A549 (cell line): ENCODE results near the gene SLIT1. TPM values are rescaled to one million over a fixed set of nuclear protein-coding genes. Genes with fewer than 3 reads are reported as not detected.
A peak's percentile ranks its signal among the peaks of the same experiment; 100 is the strongest.

Experiments
- ATAC-seq, 2 experiments: fragments of 200-7000 bp in 1 of 2; fragments of >200 bp in 1 of 2; cut with Nextera tagmentation in 1 of 2; cut with Tn5 transposase in 1 of 2; 3 replicates each; pipeline versions ENCODE4 v1.8.0 to v1.9.1; 2018 to 2020; ENCODE audit warnings: mild to moderate bottlenecking in 1 of 2, moderate library complexity in 1 of 2
- CTCF ChIA-PET: fragments of 300-600 bp; sonication (Branson Sonifier 250); formaldehyde crosslinking; extraction: SDS; loops from one replicate; lab custom pipeline; 2021; ENCODE audit warnings: antibody characterized with exemption, inconsistent platforms; lab: Yijun Ruan, JAX
- POLR2A ChIA-PET: fragments of 350-600 bp; formaldehyde crosslinking; extraction: SDS; loops from one replicate; lab custom pipeline; 2021; ENCODE audit warnings: antibody characterized with exemption, inconsistent platforms; lab: Yijun Ruan, JAX
- DNase-seq, 2 experiments: peaks; one replicate each; pipeline versions ENCODE4 v3.0.0 to v3.0.0-alpha.2; 2011 to 2016; ENCODE audit warnings: low read depth in 1 of 2, low spot score in 1 of 2
- FAIRE-seq: peaks from 2 replicates; lab custom pipeline; 2011; peaks lifted over from hg19 to GRCh38; lab: Jason Lieb, UNC
- H3K27ac ChIP-seq, 2 experiments: fragments of >200 bp; sonication (Bioruptor Twin); formaldehyde crosslinking; 3 replicates each; pipeline ENCODE4 v1.5.1; 2016 to 2017
- H3K4me1 ChIP-seq: fragments of >200 bp; sonication (Bioruptor Twin); formaldehyde crosslinking; 3 replicates; pipeline ENCODE4 v1.6.1; 2016
- H3K4me2 ChIP-seq: fragments of >200 bp; sonication (Bioruptor Twin); formaldehyde crosslinking; 3 replicates; pipeline ENCODE4 v1.6.1; 2016
- H3K4me3 ChIP-seq: fragments of >200 bp; sonication (Bioruptor Twin); formaldehyde crosslinking; 3 replicates; pipeline ENCODE4 v1.5.1; 2016
- H3K9me3 ChIP-seq: fragments of >200 bp; sonication (Bioruptor Twin); formaldehyde crosslinking; 3 replicates; pipeline ENCODE4 v1.6.1; 2016
- CEBPB ChIP-seq, 2 experiments: fragments of >200 bp in 1 of 2; sonication (Bioruptor Twin) in 1 of 2; formaldehyde crosslinking in 1 of 2; IDR thresholded peaks; 2 replicates each; pipeline ENCODE4 v1.6.1; 2012 to 2016
- EHF ChIP-seq: fragments of 250-450 bp; sonication (Bioruptor Pico); IDR thresholded peaks from 2 replicates; pipeline ENCODE4 v1.5.0; 2020; ENCODE audit warnings: mild to moderate bottlenecking
- EHMT2 ChIP-seq: fragments of 200-600 bp; sonication (generic); IDR thresholded peaks from 2 replicates; pipeline ENCODE4 v1.6.1; 2016; ENCODE audit warnings: antibody characterized with exemption, low read depth, mild to moderate bottlenecking, moderate library complexity
- EP300 ChIP-seq, 2 experiments: fragments of >200 bp; sonication (Bioruptor Twin); formaldehyde crosslinking; IDR thresholded peaks; 2 replicates in 1 of 2; 3 replicates in 1 of 2; pipeline ENCODE4 v1.6.1; 2016 to 2017
- FOSL2 ChIP-seq, 2 experiments: fragments of 450-650 bp in 1 of 2; fragments of >200 bp in 1 of 2; sonication (Bioruptor Twin) in 1 of 2; formaldehyde crosslinking; IDR thresholded peaks; 2 replicates each; pipeline versions ENCODE4 v1.5.0 to v1.6.1; 2016 to 2020; ENCODE audit warnings: mild to moderate bottlenecking in 1 of 2, moderate library complexity in 1 of 2
- HEYL ChIP-seq: fragments of 250-450 bp; sonication (Bioruptor Pico); IDR thresholded peaks from 2 replicates; pipeline ENCODE4 v1.8.0; 2021; ENCODE audit warnings: mild to moderate bottlenecking, moderate library complexity
- HOXA7 ChIP-seq: fragments of 250-450 bp; sonication (Bioruptor Pico); IDR thresholded peaks from 2 replicates; pipeline ENCODE4 v1.5.0; 2020; ENCODE audit warnings: mild to moderate bottlenecking, moderate library complexity
- HOXB13 ChIP-seq: fragments of 250-450 bp; sonication (Bioruptor Pico); IDR thresholded peaks from 2 replicates; pipeline ENCODE4 v1.5.0; 2020; ENCODE audit warnings: low read depth, mild to moderate bottlenecking, moderate library complexity
- HOXB5 ChIP-seq: fragments of 250-450 bp; sonication (Bioruptor Pico); IDR thresholded peaks from 2 replicates; pipeline ENCODE4 v1.5.0; 2020; ENCODE audit warnings: mild to moderate bottlenecking, moderate library complexity
- JUN ChIP-seq, 2 experiments: fragments of >200 bp; sonication (Bioruptor Twin); formaldehyde crosslinking; IDR thresholded peaks; 2 replicates in 1 of 2; 3 replicates in 1 of 2; pipeline ENCODE4 v1.6.1; 2016 to 2017
- KDM5A ChIP-seq: fragments of 200-600 bp; sonication (generic); IDR thresholded peaks from 2 replicates; pipeline ENCODE4 v1.6.1; 2016; ENCODE audit warnings: antibody characterized with exemption, mild to moderate bottlenecking
- MYC ChIP-seq: IDR thresholded peaks from 2 replicates; pipeline ENCODE4 v1.6.1; 2012; ENCODE audit warnings: mild to moderate bottlenecking, inconsistent platforms, low read length, improper control_type of control experiment, borderline replicate concordance
- NPAS2 ChIP-seq: fragments of 250-450 bp; sonication (Bioruptor Pico); IDR thresholded peaks from 2 replicates; pipeline ENCODE4 v1.8.0; 2022; ENCODE audit warnings: mild to moderate bottlenecking, moderate library complexity, borderline replicate concordance
- PHF8 ChIP-seq: fragments of 200-600 bp; sonication (generic); IDR thresholded peaks from 2 replicates; pipeline ENCODE4 v1.6.1; 2016; ENCODE audit warnings: low read depth, mild to moderate bottlenecking, antibody characterized with exemption, moderate library complexity, borderline replicate concordance
- RARB ChIP-seq: fragments of 250-450 bp; sonication (Bioruptor Pico); IDR thresholded peaks from 2 replicates; pipeline ENCODE4 v1.8.0; 2021; ENCODE audit warnings: mild to moderate bottlenecking, moderate library complexity
- TFCP2L1 ChIP-seq: fragments of 250-450 bp; sonication (Bioruptor Pico); IDR thresholded peaks from 2 replicates; pipeline ENCODE4 v1.5.0; 2021; ENCODE audit warnings: mild to moderate bottlenecking
- ZC3H11A ChIP-seq: fragments of 450-650 bp; IDR thresholded peaks from 2 replicates; pipeline ENCODE4 v1.6.1; 2014; ENCODE audit warnings: antibody characterized with exemption, mild to moderate bottlenecking
- ZFP36 ChIP-seq: fragments of 450-650 bp; IDR thresholded peaks from 2 replicates; pipeline ENCODE4 v1.6.1; 2014; ENCODE audit warnings: borderline replicate concordance; ENCODE audit not compliant: partially characterized antibody
- ZSCAN20 ChIP-seq: fragments of 250-450 bp; sonication (Bioruptor Pico); IDR thresholded peaks from 2 replicates; pipeline ENCODE4 v1.8.0; 2022; ENCODE audit warnings: mild to moderate bottlenecking, moderate library complexity
- WGBS: methylation state at CpG from one replicate; pipeline ENCODE4 v1.1.6; 2017; ENCODE audit errors: missing lambda C conversion rate; 5-methylcytosine and 5-hydroxymethylcytosine counted together
- polyA plus RNA-seq, 4 experiments: library from polyadenylated mRNA; depleted of rRNA in 3 of 4; stranded (reverse); fragments of >200 nt; fragmentation: RNase III in 1 of 4; extraction: RNeasy Plus Mini Kit Qiagen cat#74134 plus additional on column Dnase treatment in 1 of 4; gene quantifications; 2 replicates in 3 of 4; 3 replicates in 1 of 4; pipeline ENCODE4 v1.2.3, GENCODE V29; 2011 to 2017
- TF ChIP-seq, protein P1 (sequence below): fragments of 200-600 bp; sonication (generic); IDR thresholded peaks from 2 replicates; pipeline ENCODE4 v1.6.1; 2016; ENCODE audit warnings: antibody characterized with exemption, mild to moderate bottlenecking, moderate library complexity
- TF ChIP-seq, protein P2 (sequence below): fragments of 250-450 bp; sonication (Bioruptor Pico); IDR thresholded peaks from 2 replicates; pipeline ENCODE4 v1.5.0; 2021; ENCODE audit warnings: mild to moderate bottlenecking, moderate library complexity, borderline replicate concordance
- TF ChIP-seq, protein P3 (sequence below): fragments of 450-650 bp; IDR thresholded peaks from 2 replicates; pipeline ENCODE4 v1.6.1; 2014; ENCODE audit warnings: antibody characterized with exemption

The SLIT1 gene
- polyA plus RNA-seq, 2 of the 4 experiments (the other 2 are of a cell fraction) = 0.05 to 0.09 TPM

DNA sequence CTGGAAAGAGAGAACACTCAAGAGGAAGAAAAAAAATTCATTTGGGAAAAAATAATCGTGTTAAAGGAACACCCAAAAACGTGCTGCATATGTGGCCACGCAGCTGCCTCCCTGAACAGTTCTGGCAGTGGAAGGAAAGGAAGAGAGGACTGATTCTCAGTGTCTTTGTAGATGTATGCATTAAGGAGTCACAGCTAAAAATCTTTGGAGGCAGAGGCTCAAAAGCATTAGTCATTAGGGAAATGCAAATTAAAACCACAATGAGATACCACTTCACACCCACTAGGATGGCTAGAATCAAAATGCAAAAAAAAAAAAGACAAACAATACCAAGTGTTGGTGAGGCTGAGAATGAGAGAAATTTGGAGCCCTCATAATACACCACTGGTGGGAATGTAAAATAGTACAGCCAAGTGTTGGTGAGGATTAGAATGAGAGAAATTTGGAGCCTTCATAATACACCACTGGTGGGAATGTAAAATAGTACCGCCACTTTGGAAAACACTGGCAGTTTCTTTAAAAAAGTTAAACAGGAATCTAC is 134.7 kb downstream of the SLIT1 start:
- WGBS = 26% methylated on average over 4 of the region's 4 CpGs
- 0 out of 3 replicates have a peak, but pooled peaks cover 5% of the 10 kb centered on the region for H3K9me3 ChIP-seq
- POLR2A ChIA-PET = no interaction called here
- FAIRE-seq = no peak
- DNase-seq = no peak
- TF ChIP-seq HOXB5 (CRISPR knock-in tag) = no peak
- no peak for TF ChIP-seq NPAS2 (CRISPR knock-in tag)
- no peak for TF ChIP-seq HOXA7 (CRISPR knock-in tag)
- TF ChIP-seq KDM5A = no peak
- TF ChIP-seq FOSL2 (IDR thresholded peaks at IDR 0.05) = no peak
- no peak for TF ChIP-seq FOSL2 (CRISPR knock-in tag; IDR thresholded peaks at IDR 0.05)
- TF ChIP-seq, protein P1, sequence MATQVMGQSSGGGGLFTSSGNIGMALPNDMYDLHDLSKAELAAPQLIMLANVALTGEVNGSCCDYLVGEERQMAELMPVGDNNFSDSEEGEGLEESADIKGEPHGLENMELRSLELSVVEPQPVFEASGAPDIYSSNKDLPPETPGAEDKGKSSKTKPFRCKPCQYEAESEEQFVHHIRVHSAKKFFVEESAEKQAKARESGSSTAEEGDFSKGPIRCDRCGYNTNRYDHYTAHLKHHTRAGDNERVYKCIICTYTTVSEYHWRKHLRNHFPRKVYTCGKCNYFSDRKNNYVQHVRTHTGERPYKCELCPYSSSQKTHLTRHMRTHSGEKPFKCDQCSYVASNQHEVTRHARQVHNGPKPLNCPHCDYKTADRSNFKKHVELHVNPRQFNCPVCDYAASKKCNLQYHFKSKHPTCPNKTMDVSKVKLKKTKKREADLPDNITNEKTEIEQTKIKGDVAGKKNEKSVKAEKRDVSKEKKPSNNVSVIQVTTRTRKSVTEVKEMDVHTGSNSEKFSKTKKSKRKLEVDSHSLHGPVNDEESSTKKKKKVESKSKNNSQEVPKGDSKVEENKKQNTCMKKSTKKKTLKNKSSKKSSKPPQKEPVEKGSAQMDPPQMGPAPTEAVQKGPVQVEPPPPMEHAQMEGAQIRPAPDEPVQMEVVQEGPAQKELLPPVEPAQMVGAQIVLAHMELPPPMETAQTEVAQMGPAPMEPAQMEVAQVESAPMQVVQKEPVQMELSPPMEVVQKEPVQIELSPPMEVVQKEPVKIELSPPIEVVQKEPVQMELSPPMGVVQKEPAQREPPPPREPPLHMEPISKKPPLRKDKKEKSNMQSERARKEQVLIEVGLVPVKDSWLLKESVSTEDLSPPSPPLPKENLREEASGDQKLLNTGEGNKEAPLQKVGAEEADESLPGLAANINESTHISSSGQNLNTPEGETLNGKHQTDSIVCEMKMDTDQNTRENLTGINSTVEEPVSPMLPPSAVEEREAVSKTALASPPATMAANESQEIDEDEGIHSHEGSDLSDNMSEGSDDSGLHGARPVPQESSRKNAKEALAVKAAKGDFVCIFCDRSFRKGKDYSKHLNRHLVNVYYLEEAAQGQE = no peak
- TF ChIP-seq TFCP2L1 (CRISPR knock-in tag) = no peak
- TF ChIP-seq PHF8 = no peak
- no peak for TF ChIP-seq EHMT2
- TF ChIP-seq ZC3H11A = no peak
- TF ChIP-seq ZFP36 = no peak
- no peak for TF ChIP-seq CEBPB (IDR thresholded peaks at IDR 0.05)
- no peak for TF ChIP-seq HOXB13
- TF ChIP-seq JUN (IDR thresholded peaks at IDR 0.05) = no peak
- TF ChIP-seq EHF (CRISPR knock-in tag) = no peak
- TF ChIP-seq, protein P2, sequence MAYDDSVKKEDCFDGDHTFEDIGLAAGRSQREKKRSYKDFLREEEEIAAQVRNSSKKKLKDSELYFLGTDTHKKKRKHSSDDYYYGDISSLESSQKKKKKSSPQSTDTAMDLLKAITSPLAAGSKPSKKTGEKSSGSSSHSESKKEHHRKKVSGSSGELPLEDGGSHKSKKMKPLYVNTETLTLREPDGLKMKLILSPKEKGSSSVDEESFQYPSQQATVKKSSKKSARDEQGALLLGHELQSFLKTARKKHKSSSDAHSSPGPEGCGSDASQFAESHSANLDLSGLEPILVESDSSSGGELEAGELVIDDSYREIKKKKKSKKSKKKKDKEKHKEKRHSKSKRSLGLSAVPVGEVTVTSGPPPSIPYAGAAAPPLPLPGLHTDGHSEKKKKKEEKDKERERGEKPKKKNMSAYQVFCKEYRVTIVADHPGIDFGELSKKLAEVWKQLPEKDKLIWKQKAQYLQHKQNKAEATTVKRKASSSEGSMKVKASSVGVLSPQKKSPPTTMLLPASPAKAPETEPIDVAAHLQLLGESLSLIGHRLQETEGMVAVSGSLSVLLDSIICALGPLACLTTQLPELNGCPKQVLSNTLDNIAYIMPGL (CRISPR knock-in tag) = no peak
- TF ChIP-seq, all 56 proteins: peak for 0
- CTCF ChIA-PET = interaction anchor here (1.2 to 2.5 kb wide), 3 partner anchors 13 to 160 kb away, joined by 3 to 15 read pairs (median 4); no protein-coding TSS in a partner anchor
- Histone ChIP-seq H3K27ac (no peak overlapping the region), H3K4me1 (no peaks in the 10 kb centered on the region; the same call in 2 of the 3 replicates), H3K4me2 (no peak overlapping the region), H3K4me3 (no peak overlapping the region)
- no peak for ATAC-seq

DNA sequence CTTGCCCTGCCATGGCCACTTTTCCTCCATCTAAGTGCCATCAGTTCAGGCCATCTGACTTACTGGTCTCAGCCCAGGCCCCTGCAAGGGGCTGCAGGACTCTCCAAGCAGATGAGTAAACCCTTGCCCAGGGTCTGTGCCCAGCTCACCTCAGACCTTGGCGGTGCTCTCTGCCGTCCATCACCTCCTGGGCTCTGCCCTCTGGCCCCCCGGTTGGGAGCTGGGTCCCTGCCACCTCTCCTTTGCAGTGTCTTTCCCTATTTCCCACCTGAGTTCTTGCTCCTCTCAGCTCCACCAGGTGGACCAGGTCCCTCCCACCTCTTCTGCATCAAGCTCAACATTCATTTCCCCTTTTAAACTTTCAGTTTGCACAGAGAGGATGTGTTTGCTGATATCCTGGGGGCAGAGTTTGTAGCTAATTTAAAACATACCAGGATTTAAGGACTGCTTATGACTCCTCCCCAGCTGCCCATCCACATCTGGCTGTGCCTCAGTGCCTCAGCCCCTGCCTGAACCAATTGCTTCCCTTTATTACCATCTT is 135.5 kb downstream of the SLIT1 start:
- DNase-seq = no peak
- CTCF ChIA-PET = interaction anchor here (0.9 to 2.5 kb wide), 4 partner anchors 13 to 160 kb away, joined by 3 to 15 read pairs (median 4); no protein-coding TSS in a partner anchor
- 27% methylated on average over 3 of the region's 3 CpGs for WGBS
- H3K4me3 ChIP-seq = no peak overlapping the region
- no peaks in the 10 kb centered on the region; the same call in 2 of the 3 replicates for H3K4me1 ChIP-seq
- POLR2A ChIA-PET = no interaction called here
- no peak overlapping the region for H3K27ac ChIP-seq
- no peak for FAIRE-seq
- TF ChIP-seq EP300 (IDR thresholded peaks at IDR 0.05) (no peak), ZSCAN20 (CRISPR knock-in tag) (no peak), MYC (no peak), RARB (CRISPR knock-in tag) (no peak), HEYL (CRISPR knock-in tag) (no peak)
- TF ChIP-seq, protein P3, sequence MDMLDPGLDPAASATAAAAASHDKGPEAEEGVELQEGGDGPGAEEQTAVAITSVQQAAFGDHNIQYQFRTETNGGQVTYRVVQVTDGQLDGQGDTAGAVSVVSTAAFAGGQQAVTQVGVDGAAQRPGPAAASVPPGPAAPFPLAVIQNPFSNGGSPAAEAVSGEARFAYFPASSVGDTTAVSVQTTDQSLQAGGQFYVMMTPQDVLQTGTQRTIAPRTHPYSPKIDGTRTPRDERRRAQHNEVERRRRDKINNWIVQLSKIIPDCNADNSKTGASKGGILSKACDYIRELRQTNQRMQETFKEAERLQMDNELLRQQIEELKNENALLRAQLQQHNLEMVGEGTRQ = no peak
- 0 out of 3 replicates have a peak, but pooled peaks cover 5% of the 10 kb centered on the region for H3K9me3 ChIP-seq
- H3K4me2 ChIP-seq = no peak overlapping the region
- ATAC-seq = peak in 1 of 2 experiments; percentile 30; a peak in 2 of 6 replicates
